OCI-LY1 (cell line): ENCODE results near the gene RAB25.
"Not testable (repeated sequence)": the region's sequence is repeated elsewhere in the genome, so short reads cannot be mapped to it uniquely, and the experiment has no call there.

ENCODE experiments used
- EZH2 ChIP-seq: fragments of 200-600 bp; sonication (generic), shearing (Covaris generic); IDR thresholded peaks from 2 replicates; pipeline ENCODE4 v1.8.0; 2017; ENCODE audit warnings: borderline replicate concordance, mixed run types, mild to moderate bottlenecking, antibody characterized with exemption, low read length, moderate library complexity, mixed read lengths
- TF ChIP-seq, protein P1 (sequence below): fragments of 200-600 bp; sonication (generic), shearing (Covaris generic); IDR thresholded peaks from 2 replicates; pipeline ENCODE4 v1.5.1; 2017; ENCODE audit warnings: mild to moderate bottlenecking, antibody characterized with exemption, low read length, moderate library complexity, mixed read lengths

DNA sequence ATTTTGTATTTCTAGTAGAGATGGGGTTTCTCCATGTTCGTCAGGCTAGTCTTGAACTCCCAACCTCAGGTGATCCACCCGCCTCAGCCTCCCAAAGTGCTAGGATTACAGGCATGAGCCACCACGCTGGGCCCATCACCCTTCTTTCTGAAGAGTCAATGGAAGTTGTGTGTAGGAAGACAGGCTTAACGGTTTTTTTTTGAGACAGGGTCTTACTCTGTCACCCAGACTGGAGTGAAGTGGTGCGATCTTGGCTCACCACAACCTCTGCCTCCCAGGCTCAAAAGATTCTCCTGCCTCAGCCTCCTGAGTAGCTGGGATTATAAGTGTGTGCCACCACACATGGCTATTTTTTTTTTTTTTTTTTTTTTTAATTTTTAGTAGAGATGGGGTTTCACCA lies 55.8 kb downstream of the RAB25 start:
- TF ChIP-seq, protein P1, sequence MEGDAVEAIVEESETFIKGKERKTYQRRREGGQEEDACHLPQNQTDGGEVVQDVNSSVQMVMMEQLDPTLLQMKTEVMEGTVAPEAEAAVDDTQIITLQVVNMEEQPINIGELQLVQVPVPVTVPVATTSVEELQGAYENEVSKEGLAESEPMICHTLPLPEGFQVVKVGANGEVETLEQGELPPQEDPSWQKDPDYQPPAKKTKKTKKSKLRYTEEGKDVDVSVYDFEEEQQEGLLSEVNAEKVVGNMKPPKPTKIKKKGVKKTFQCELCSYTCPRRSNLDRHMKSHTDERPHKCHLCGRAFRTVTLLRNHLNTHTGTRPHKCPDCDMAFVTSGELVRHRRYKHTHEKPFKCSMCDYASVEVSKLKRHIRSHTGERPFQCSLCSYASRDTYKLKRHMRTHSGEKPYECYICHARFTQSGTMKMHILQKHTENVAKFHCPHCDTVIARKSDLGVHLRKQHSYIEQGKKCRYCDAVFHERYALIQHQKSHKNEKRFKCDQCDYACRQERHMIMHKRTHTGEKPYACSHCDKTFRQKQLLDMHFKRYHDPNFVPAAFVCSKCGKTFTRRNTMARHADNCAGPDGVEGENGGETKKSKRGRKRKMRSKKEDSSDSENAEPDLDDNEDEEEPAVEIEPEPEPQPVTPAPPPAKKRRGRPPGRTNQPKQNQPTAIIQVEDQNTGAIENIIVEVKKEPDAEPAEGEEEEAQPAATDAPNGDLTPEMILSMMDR, result not testable (repeated sequence)
- not testable (repeated sequence) for TF ChIP-seq EZH2
